ENCODE data around the gene RIPOR2. TPM values are rescaled to one million over a fixed set of nuclear protein-coding genes. Genes with fewer than 3 reads are reported as not detected.
A peak's percentile ranks its signal among the peaks of the same experiment; 100 is the strongest.

Gene RIPOR2
- total RNA-seq, 1 donor: 0.72 TPM

GRCh38 chr6:24907919-24908649 lies 27.7 kb downstream of the RIPOR2 start:
- no peak for TF ChIP-seq CTCF (IDR thresholded peaks at IDR 0.05; ENCODE audit: insufficient read depth, low read length)
- H3K4me3 ChIP-seq (ENCODE audit: low read depth, low read length): no peak overlapping the region
- no peak for DNase-seq (ENCODE audit: low read depth)

GRCh38 chr6:24906314-24906713 lies 29.4 kb downstream of the RIPOR2 start:
- TF ChIP-seq CTCF (IDR thresholded peaks at IDR 0.05; ENCODE audit: insufficient read depth, low read length): no peak
- DNase-seq (ENCODE audit: low read depth): no peak
- no peak overlapping the region for H3K4me3 ChIP-seq (ENCODE audit: low read depth, low read length)

- no peak overlapping the region for H3K4me3 ChIP-seq (ENCODE audit: low read depth, low read length)
- TF ChIP-seq CTCF (IDR thresholded peaks at IDR 0.05; ENCODE audit: insufficient read depth, low read length): no peak
- no peak for DNase-seq (ENCODE audit: low read depth)
Observed at GRCh38 chr6:24905483-24905882, 30.3 kb downstream of the RIPOR2 start.

DNA sequence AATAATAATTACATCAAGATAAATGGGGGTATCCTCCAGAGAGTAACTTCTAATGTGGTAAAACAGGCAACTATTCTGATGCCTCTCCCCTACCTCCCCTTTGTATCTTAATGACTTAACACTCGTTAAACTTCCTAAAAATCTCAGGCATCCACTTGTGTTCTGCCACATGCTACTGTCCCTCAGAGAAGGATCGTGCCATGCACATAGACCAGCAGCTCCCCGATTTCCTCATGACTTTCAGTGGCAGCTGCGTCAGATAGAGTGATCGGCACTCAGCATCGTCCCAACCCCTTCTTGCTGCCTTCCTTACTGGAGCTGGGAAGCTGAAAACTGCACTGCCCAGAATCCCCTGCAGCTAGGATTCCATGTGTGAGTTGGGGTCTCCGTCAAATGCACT lies 32.1 kb downstream of the RIPOR2 start:
- no peak for TF ChIP-seq CTCF (IDR thresholded peaks at IDR 0.05; ENCODE audit: insufficient read depth, low read length)
- no peak for DNase-seq (ENCODE audit: low read depth)
- H3K4me3 ChIP-seq (ENCODE audit: low read depth, low read length): no peak overlapping the region

GRCh38 chr6:24902782-24903181 lies 33.0 kb downstream of the RIPOR2 start:
- DNase-seq (ENCODE audit: low read depth): peak; percentile 11

DNA sequence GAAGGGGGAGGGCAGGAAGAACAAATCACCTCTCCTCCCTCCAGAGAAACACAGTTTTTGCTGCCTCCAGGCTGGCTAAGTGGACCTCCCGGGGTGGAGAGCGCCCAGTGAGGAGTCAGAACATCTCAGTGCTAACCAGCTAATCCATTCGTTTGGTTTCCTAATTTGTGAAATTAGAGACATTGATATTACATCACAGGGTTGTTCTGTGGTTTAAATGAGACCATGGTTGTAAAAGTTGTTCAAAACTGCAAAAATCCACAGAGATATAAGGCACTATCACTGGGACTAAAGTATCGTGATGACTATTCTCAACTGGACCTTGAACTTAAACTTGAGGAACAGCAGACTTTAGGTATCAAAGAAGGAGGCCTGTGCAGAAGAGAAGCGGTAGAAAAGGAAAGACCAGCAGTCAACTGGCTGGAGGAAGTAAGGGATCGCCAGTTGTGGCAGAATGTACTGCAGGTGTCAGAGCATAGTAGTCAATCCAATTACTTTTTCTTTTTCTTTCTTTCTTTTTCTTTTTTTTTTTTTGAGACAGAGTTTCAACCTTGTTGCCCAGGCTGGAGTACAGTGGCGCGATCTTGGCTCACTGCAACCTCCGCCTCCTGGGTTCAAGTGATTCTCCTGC lies 33.9 kb downstream of the RIPOR2 start:
- no peak for TF ChIP-seq CTCF (IDR thresholded peaks at IDR 0.05; ENCODE audit: insufficient read depth, low read length)
- DNase-seq (ENCODE audit: low read depth): no peak
- H3K4me3 ChIP-seq (ENCODE audit: low read depth, low read length): no peak overlapping the region

More at GRCh38 chr6:24902782-24903181, 33.0 kb downstream of the RIPOR2 start:
- no peak for TF ChIP-seq CTCF (IDR thresholded peaks at IDR 0.05; ENCODE audit: insufficient read depth, low read length)
- H3K4me3 ChIP-seq (ENCODE audit: low read depth, low read length): no peak overlapping the region
